ENCODE results near the gene FSTL4.
"Not testable (repeated sequence)": the region's sequence is repeated elsewhere in the genome, so short reads cannot be mapped to it uniquely, and the experiment has no call there.

The FSTL4 gene

DNA sequence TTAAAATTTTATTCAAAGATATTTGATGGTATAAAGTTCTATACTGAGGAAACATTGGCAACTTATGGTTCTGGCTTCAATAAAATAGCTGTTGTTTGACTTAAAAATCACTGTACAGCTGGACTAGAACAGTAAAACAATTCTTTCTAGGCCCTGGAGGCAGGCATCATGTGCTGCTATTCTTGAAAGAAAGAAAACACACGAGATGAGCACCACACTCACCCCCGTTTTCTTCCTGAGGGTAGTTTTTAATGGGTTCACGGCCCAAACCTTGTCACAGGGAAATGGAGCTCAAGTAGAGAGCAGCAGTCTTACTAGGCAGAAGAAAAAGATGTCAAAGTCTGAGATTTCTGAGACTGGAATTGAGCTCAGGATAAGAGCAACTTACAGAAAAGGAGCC, 68.0 kb downstream of the FSTL4 start (continued):
- no peak for TF ChIP-seq ZNF8 (CRISPR knock-in tag; IDR thresholded peaks at IDR 0.05)

- no peak for ATAC-seq
- TF ChIP-seq OSR1 (CRISPR knock-in tag; IDR thresholded peaks at IDR 0.05) (no peak), ZNF565 (CRISPR knock-in tag; conservative IDR thresholded peaks at IDR 0.05; ENCODE audit: low read depth) (no peak), BACH2 (CRISPR knock-in tag; IDR thresholded peaks at IDR 0.05; ENCODE audit: borderline replicate concordance) (no peak), PPARA (CRISPR knock-in tag; IDR thresholded peaks at IDR 0.05; ENCODE audit: borderline replicate concordance) (no peak), GLIS3 (CRISPR knock-in tag; IDR thresholded peaks at IDR 0.05) (no peak), RARB (CRISPR knock-in tag; IDR thresholded peaks at IDR 0.05) (no peak), ZC3H10 (CRISPR knock-in tag; IDR thresholded peaks at IDR 0.05) (no peak), ZFP3 (CRISPR knock-in tag; IDR thresholded peaks at IDR 0.05) (no peak), CREB5 (CRISPR knock-in tag; IDR thresholded peaks at IDR 0.05; ENCODE audit: low read depth) (no peak), ZFP30 (CRISPR knock-in tag; IDR thresholded peaks at IDR 0.05) (no peak), ZNF70 (CRISPR knock-in tag; IDR thresholded peaks at IDR 0.05) (no peak), ZNF8 (CRISPR knock-in tag; IDR thresholded peaks at IDR 0.05) (no peak), CSDC2 (CRISPR knock-in tag; IDR thresholded peaks at IDR 0.05) (no peak), SNAI2 (CRISPR knock-in tag; IDR thresholded peaks at IDR 0.05) (no peak), ESRRG (CRISPR knock-in tag; IDR thresholded peaks at IDR 0.05) (no peak), ARNTL (CRISPR knock-in tag; IDR thresholded peaks at IDR 0.05; ENCODE audit: borderline replicate concordance, low read depth) (no peak), ISL1 (CRISPR knock-in tag; IDR thresholded peaks at IDR 0.05) (no peak)
- TF ChIP-seq, protein P1, sequence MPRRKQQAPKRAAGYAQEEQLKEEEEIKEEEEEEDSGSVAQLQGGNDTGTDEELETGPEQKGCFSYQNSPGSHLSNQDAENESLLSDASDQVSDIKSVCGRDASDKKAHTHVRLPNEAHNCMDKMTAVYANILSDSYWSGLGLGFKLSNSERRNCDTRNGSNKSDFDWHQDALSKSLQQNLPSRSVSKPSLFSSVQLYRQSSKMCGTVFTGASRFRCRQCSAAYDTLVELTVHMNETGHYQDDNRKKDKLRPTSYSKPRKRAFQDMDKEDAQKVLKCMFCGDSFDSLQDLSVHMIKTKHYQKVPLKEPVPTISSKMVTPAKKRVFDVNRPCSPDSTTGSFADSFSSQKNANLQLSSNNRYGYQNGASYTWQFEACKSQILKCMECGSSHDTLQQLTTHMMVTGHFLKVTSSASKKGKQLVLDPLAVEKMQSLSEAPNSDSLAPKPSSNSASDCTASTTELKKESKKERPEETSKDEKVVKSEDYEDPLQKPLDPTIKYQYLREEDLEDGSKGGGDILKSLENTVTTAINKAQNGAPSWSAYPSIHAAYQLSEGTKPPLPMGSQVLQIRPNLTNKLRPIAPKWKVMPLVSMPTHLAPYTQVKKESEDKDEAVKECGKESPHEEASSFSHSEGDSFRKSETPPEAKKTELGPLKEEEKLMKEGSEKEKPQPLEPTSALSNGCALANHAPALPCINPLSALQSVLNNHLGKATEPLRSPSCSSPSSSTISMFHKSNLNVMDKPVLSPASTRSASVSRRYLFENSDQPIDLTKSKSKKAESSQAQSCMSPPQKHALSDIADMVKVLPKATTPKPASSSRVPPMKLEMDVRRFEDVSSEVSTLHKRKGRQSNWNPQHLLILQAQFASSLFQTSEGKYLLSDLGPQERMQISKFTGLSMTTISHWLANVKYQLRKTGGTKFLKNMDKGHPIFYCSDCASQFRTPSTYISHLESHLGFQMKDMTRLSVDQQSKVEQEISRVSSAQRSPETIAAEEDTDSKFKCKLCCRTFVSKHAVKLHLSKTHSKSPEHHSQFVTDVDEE (CRISPR knock-in tag; IDR thresholded peaks at IDR 0.05) = no peak
- TF ChIP-seq, protein P2, sequence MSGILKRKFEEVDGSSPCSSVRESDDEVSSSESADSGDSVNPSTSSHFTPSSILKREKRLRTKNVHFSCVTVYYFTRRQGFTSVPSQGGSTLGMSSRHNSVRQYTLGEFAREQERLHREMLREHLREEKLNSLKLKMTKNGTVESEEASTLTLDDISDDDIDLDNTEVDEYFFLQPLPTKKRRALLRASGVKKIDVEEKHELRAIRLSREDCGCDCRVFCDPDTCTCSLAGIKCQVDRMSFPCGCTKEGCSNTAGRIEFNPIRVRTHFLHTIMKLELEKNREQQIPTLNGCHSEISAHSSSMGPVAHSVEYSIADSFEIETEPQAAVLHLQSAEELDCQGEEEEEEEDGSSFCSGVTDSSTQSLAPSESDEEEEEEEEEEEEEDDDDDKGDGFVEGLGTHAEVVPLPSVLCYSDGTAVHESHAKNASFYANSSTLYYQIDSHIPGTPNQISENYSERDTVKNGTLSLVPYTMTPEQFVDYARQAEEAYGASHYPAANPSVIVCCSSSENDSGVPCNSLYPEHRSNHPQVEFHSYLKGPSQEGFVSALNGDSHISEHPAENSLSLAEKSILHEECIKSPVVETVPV (CRISPR knock-in tag; IDR thresholded peaks at IDR 0.05) = no peak
Observed at GRCh38 chr5:133539818-133540217, 72.5 kb downstream of the FSTL4 start.

DNA sequence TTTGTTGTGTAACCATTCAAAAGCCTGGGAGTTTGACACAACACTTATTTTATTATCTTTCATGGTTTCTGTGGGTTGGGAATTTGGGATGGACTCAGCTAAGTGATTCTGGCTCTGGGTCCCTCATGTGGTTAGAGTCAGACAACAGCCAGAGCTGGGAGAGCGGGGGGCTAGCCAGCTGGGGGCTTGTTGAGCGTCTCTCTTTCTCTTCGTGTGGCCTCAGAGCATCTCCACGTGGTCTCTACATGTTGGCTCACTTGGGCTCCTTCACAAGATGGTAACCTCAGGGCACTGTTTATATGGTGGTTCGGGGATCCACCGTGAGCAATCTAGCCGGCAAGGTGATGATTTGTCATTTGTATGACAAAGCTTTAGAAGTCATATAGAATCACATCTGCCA, 73.6 kb downstream of the FSTL4 start:
- ATAC-seq = no peak
- TF ChIP-seq ZFP3 (CRISPR knock-in tag; IDR thresholded peaks at IDR 0.05) (no peak), TOX (CRISPR knock-in tag; IDR thresholded peaks at IDR 0.05; ENCODE audit: borderline replicate concordance) (no peak), ZNF70 (CRISPR knock-in tag; IDR thresholded peaks at IDR 0.05) (no peak), BACH2 (CRISPR knock-in tag; IDR thresholded peaks at IDR 0.05; ENCODE audit: borderline replicate concordance) (no peak), CREB5 (CRISPR knock-in tag; IDR thresholded peaks at IDR 0.05; ENCODE audit: low read depth) (no peak), ZNF565 (CRISPR knock-in tag; conservative IDR thresholded peaks at IDR 0.05; ENCODE audit: low read depth) (no peak)
- TF ChIP-seq, protein P1 (CRISPR knock-in tag; IDR thresholded peaks at IDR 0.05) = no peak
- TF ChIP-seq, protein P2 (CRISPR knock-in tag; IDR thresholded peaks at IDR 0.05) = no peak

GRCh38 chr5:133535241-133535929, 77.0 kb downstream of the FSTL4 start:
- not testable (repeated sequence) for ATAC-seq
